GM19023 (cell line): ENCODE measurements around the gene DIP2C.

Experiments used
- ATAC-seq: cut with Tn5 transposase; IDR thresholded peaks from one replicate; pipeline ENCODE4 v1.9.1; 2021; ENCODE audit warnings: mild to moderate bottlenecking, moderate library complexity; ENCODE audit not compliant: unreplicated experiment

The DIP2C gene

GRCh38 chr10:387909-388660 is 301.4 kb downstream of the DIP2C start:
- ATAC-seq, result no peak

- ATAC-seq, result no peak
Measured at GRCh38 chr10:387593-387891, 301.9 kb downstream of the DIP2C start.

GRCh38 chr10:386771-387592 is 302.5 kb downstream of the DIP2C start:
- ATAC-seq, result no peak

GRCh38 chr10:385571-386300 is 303.7 kb downstream of the DIP2C start:
- no peak for ATAC-seq

- no peak for ATAC-seq
Measured at GRCh38 chr10:384538-385305, 304.7 kb downstream of the DIP2C start.

GRCh38 chr10:383519-383918 is 305.9 kb downstream of the DIP2C start:
- no peak for ATAC-seq

GRCh38 chr10:381805-382204 is 307.7 kb downstream of the DIP2C start:
- ATAC-seq, result no peak

- no peak for ATAC-seq
Measured at GRCh38 chr10:381346-381745, 308.1 kb downstream of the DIP2C start.

- no peak for ATAC-seq
Measured at GRCh38 chr10:380313-380940, 309.0 kb downstream of the DIP2C start.

- no peak for ATAC-seq
Measured at GRCh38 chr10:378930-379704, 310.4 kb downstream of the DIP2C start.

GRCh38 chr10:378230-378929 is 311.1 kb downstream of the DIP2C start:
- no peak for ATAC-seq

- no peak for ATAC-seq
Measured at GRCh38 chr10:377228-377627, 312.2 kb downstream of the DIP2C start.

GRCh38 chr10:375815-376505 is 313.5 kb downstream of the DIP2C start:
- no peak for ATAC-seq

- no peak for ATAC-seq
Measured at GRCh38 chr10:374354-374753, 315.1 kb downstream of the DIP2C start.

- ATAC-seq, result no peak
Measured at GRCh38 chr10:373526-374309, 315.8 kb downstream of the DIP2C start.

- no peak for ATAC-seq
Measured at GRCh38 chr10:373015-373414, 316.5 kb downstream of the DIP2C start.

- no peak for ATAC-seq
Measured at GRCh38 chr10:372566-372965, 316.9 kb downstream of the DIP2C start.

- ATAC-seq, result no peak
Measured at GRCh38 chr10:371515-371914, 318.0 kb downstream of the DIP2C start.
